Measurements from ENCODE around the gene UBE2D2. TPM values are rescaled to one million over a fixed set of nuclear protein-coding genes. Genes with fewer than 3 reads are reported as not detected.

UBE2D2 gene
- total and polyA plus RNA-seq, 2 of the 13 experiments (the other 11 are each of a cell fraction or from before 2014, with no cell fraction given): 79.1 to 109 TPM

DNA sequence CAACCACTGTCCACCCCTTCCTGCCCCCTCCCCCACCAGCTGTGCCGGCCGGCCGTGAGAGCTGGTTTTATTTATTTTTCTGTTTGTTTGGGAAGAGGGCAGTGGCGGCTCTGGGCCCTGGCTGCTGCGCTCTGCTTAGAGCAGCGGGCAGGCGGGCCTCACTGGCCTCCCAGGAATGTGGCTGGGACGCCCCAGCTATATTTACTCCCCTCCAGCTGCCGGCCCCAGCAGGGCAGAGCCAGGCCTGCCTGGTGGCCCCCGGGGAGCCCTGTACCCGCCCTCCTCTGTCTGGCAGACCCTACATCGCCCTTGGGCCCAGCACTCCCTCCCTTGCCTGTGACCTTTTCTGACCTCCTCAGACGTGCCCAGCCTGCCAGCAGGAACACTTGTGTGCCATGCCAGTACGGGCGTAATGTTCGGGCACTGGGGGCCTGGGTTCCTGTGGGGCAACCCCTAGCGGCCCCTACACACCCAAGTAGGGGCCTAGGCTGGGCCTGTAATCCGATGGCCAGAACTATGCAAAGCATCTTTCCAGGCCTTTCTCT, 94.7 kb downstream of the UBE2D2 start:
- intact Hi-C loops (cut with micrococcal nuclease; ENCODE audit: unreplicated experiment) (loop anchor here (1.0 kb wide), 1 partner anchor 15 kb away; no protein-coding TSS in a partner anchor), in situ Hi-C loops (cut with HindIII; ENCODE audit: extremely low pct_ligation_motif_present, low pct_unique_long_range_greater_than_20kb) (no loop called here)
- peak overlapping the region; percentile 37 for H3K9ac ChIP-seq (ENCODE audit: insufficient read depth, low read depth, low read length)
- no TSS peak for BruUV-seq (replicated peaks)
- no peak for FAIRE-seq
- peak; percentile 76 for DNase-seq (ENCODE audit: low spot score)
- H3K27ac ChIP-seq (ENCODE audit: extremely low read length, insufficient read depth, low read length): peak overlapping the region; percentile 70
- H3K4me2 ChIP-seq (ENCODE audit: low read depth, low read length): peak overlapping the region; percentile 80
- 2% methylated on average over 10 of the region's 18 CpGs for WGBS (ENCODE audit: low lambda C conversion rate)
- H3K27me3 ChIP-seq (ENCODE audit: control insufficient read depth in 1 of 2, insufficient read depth in 2 of 2, low read length in 2 of 2): no peaks in the 10 kb centered on the region; a peak in 1 of 5 replicates
- CTCF ChIA-PET (ENCODE audit: low intra/inter-chr PET ratio, low total read pairs): no interaction called here
- peaks cover 0 to 4% of the 10 kb centered on the region in 2 experiments; a peak in 3 of 5 replicates for H3K36me3 ChIP-seq (replicated peaks in 1 of 2; ENCODE audit: control insufficient read depth in 1 of 2, insufficient read depth in 2 of 2, low read length in 2 of 2)
- peaks cover 80% of the 10 kb centered on the region for H4K20me1 ChIP-seq (ENCODE audit: insufficient read depth, low read length)
- peak; percentile 79 for ATAC-seq
- no peak overlapping the region for H2AFZ ChIP-seq (ENCODE audit: low read length)
- peaks cover 86% of the 10 kb centered on the region for H3K4me1 ChIP-seq (ENCODE audit: insufficient read depth, low read length)
- peaks cover 95% of the 10 kb centered on the region for H3K79me2 ChIP-seq (ENCODE audit: insufficient read depth, low read length)
- H3K9me3 ChIP-seq (ENCODE audit: low read length): no peaks in the 10 kb centered on the region
- POLR2A ChIA-PET: interaction anchor here (0.9 to 3.1 kb wide), 15 partner anchors 9 to 90 kb away, joined by 3 to 22 read pairs (median 6); no protein-coding TSS in a partner anchor
- peak overlapping the region; percentile 21 to 60 (median 36); a peak in 5 of 6 replicates for H3K4me3 ChIP-seq (replicated peaks in 1 of 3; ENCODE audit: insufficient read depth in 1 of 3, low read depth in 2 of 3, low read length in 3 of 3)
- TF ChIP-seq ATAD3A (CRISPR knock-in tag; IDR thresholded peaks at IDR 0.05): no peak
- TF ChIP-seq TCF7L2 (IDR thresholded peaks at IDR 0.05; ENCODE audit: low read depth, low read length): no peak
- TF ChIP-seq, protein P1, sequence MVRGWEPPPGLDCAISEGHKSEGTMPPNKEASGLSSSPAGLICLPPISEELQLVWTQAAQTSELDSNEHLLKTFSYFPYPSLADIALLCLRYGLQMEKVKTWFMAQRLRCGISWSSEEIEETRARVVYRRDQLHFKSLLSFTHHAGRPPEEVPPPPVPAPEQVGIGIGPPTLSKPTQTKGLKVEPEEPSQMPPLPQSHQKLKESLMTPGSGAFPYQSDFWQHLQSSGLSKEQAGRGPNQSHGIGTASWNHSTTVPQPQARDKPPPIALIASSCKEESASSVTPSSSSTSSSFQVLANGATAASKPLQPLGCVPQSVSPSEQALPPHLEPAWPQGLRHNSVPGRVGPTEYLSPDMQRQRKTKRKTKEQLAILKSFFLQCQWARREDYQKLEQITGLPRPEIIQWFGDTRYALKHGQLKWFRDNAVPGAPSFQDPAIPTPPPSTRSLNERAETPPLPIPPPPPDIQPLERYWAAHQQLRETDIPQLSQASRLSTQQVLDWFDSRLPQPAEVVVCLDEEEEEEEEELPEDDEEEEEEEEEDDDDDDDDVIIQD (CRISPR knock-in tag; IDR thresholded peaks at IDR 0.05; ENCODE audit: low read depth): no peak
- TF ChIP-seq ASH2L (IDR thresholded peaks at IDR 0.05; ENCODE audit: insufficient read length, low read depth, low read length): peak; percentile 28
- peak; percentile 44; the same call in 1 of the 2 replicates for TF ChIP-seq NCOR1 (IDR thresholded peaks at IDR 0.05; ENCODE audit: borderline replicate concordance, low read length)
- TF ChIP-seq, protein P2, sequence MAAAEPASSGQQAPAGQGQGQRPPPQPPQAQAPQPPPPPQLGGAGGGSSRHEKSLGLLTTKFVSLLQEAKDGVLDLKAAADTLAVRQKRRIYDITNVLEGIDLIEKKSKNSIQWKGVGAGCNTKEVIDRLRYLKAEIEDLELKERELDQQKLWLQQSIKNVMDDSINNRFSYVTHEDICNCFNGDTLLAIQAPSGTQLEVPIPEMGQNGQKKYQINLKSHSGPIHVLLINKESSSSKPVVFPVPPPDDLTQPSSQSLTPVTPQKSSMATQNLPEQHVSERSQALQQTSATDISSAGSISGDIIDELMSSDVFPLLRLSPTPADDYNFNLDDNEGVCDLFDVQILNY (CRISPR knock-in tag; conservative IDR thresholded peaks at IDR 0.05): no peak
- TF ChIP-seq ATF7 (IDR thresholded peaks at IDR 0.05): no peak
- no peak for TF ChIP-seq ATF7 (CRISPR knock-in tag; IDR thresholded peaks at IDR 0.05)
- no peak for TF ChIP-seq FOXM1 (CRISPR knock-in tag; IDR thresholded peaks at IDR 0.05)
- TF ChIP-seq, protein P3, sequence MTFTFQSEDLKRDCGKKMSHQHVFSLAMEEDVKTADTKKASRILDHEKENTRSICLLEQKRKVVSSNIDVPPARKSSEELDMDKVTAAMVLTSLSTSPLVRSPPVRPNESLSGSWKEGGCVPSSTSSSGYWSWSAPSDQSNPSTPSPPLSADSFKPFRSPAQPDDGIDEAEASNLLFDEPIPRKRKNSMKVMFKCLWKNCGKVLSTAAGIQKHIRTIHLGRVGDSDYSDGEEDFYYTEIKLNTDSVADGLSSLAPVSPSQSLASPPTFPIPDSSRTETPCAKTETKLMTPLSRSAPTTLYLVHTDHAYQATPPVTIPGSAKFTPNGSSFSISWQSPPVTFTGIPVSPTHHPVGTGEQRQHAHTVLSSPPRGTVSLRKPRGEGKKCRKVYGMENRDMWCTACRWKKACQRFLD (CRISPR knock-in tag; IDR thresholded peaks at IDR 0.05; ENCODE audit: borderline replicate concordance): peak; percentile 65; the same call in 1 of the 2 replicates
- TF ChIP-seq GABPB1 (CRISPR knock-in tag; IDR thresholded peaks at IDR 0.05): peak; percentile 19; the same call in 1 of the 2 replicates
- TF ChIP-seq ZNF124 (CRISPR knock-in tag; IDR thresholded peaks at IDR 0.05): no peak
- TF ChIP-seq, protein P4, sequence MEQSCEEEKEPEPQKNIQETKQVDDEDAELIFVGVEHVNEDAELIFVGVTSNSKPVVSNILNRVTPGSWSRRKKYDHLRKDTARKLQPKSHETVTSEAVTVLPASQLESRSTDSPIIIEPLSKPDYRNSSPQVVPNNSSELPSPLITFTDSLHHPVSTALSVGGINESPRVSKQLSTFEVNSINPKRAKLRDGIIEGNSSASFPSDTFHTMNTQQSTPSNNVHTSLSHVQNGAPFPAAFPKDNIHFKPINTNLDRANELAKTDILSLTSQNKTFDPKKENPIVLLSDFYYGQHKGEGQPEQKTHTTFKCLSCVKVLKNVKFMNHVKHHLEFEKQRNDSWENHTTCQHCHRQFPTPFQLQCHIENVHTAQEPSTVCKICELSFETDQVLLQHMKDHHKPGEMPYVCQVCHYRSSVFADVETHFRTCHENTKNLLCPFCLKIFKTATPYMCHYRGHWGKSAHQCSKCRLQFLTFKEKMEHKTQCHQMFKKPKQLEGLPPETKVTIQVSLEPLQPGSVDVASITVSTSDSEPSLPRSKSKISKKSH (CRISPR knock-in tag; IDR thresholded peaks at IDR 0.05; ENCODE audit: borderline replicate concordance): no peak
- TF ChIP-seq TARDBP (CRISPR knock-in tag; IDR thresholded peaks at IDR 0.05): peak; percentile 54; the same call in 1 of the 2 replicates
- peak; percentile 39; the same call in 1 of the 2 replicates for TF ChIP-seq RAD21 (CRISPR knock-in tag; IDR thresholded peaks at IDR 0.05)
- peak; percentile 10; the same call in 1 of the 2 replicates for TF ChIP-seq HNF4A (CRISPR knock-in tag; IDR thresholded peaks at IDR 0.05)
- TF ChIP-seq ZFP36 (IDR thresholded peaks at IDR 0.05; ENCODE audit: borderline replicate concordance, low read depth, low read length, partially characterized antibody): no peak
